ENCODE results near the gene DOC2A.

DNA sequence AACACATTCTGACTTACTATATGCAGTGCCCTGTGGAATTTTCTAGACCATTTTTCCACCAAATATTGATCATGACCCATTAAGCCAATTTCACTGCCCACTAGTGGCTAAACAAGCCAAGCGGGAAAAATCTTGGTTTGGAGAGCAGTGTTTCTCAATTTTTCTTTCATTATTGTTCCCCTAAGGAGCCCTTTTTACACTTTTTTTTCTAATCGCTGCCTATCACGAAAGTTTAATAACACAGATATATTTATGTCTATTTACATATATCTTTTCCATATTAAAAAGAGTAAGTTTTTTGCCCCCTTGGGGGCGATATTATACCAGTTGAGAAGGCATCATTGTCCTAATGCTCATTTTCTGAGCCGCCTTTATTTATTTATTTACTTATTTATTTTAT is 31.0 kb upstream of the DOC2A start:
- TF ChIP-seq SUZ12 (IDR thresholded peaks at IDR 0.05; ENCODE audit: unreplicated experiment) (no peak), FOXK2 (IDR thresholded peaks at IDR 0.05) (no peak), SIN3A (IDR thresholded peaks at IDR 0.05; ENCODE audit: low read depth, low read length) (no peak), RAD21 (IDR thresholded peaks at IDR 0.05; ENCODE audit: insufficient read depth, low read depth, low read length) (peak; percentile 47), POLR2A (IDR thresholded peaks at IDR 0.05; ENCODE audit: low read depth, low read length) (no peak), TCF12 (IDR thresholded peaks at IDR 0.05; ENCODE audit: low read depth, low read length) (no peak), EP300 (IDR thresholded peaks at IDR 0.05; ENCODE audit: borderline replicate concordance in 1 of 2, control insufficient read depth in 1 of 2, low read depth in 2 of 2, low read length in 2 of 2) (no peak)
- TF ChIP-seq, protein P1, sequence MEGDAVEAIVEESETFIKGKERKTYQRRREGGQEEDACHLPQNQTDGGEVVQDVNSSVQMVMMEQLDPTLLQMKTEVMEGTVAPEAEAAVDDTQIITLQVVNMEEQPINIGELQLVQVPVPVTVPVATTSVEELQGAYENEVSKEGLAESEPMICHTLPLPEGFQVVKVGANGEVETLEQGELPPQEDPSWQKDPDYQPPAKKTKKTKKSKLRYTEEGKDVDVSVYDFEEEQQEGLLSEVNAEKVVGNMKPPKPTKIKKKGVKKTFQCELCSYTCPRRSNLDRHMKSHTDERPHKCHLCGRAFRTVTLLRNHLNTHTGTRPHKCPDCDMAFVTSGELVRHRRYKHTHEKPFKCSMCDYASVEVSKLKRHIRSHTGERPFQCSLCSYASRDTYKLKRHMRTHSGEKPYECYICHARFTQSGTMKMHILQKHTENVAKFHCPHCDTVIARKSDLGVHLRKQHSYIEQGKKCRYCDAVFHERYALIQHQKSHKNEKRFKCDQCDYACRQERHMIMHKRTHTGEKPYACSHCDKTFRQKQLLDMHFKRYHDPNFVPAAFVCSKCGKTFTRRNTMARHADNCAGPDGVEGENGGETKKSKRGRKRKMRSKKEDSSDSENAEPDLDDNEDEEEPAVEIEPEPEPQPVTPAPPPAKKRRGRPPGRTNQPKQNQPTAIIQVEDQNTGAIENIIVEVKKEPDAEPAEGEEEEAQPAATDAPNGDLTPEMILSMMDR (IDR thresholded peaks at IDR 0.05 in 2 of 3, conservative IDR thresholded peaks at IDR 0.05 in 1 of 3; ENCODE audit: control insufficient read depth in 2 of 3, extremely low read depth in 1 of 3, insufficient read depth in 1 of 3, low read depth in 3 of 3, low read length in 3 of 3) = peak; percentile 6 to 29 (median 24); a peak in 3 of 6 replicates

All from GM12878 (cell line).